MM.1S (cell line): Measurements from ENCODE around the gene RPL22L1.

Experiments used
- CTCF ChIP-seq: fragments of 300-600 bp; sonication (generic); IDR thresholded peaks from 2 replicates; pipeline ENCODE4 v1.5.1; 2016; ENCODE audit warnings: antibody characterized with exemption, low read length, mixed read lengths
- EZH2 ChIP-seq: fragments of 300-600 bp; sonication (generic); optimal IDR thresholded peaks from 2 replicates; pipeline ENCODE3; 2017; ENCODE audit warnings: low read depth, mild to moderate bottlenecking, antibody characterized with exemption, low read length, mixed read lengths
- EZH2phosphoT487 ChIP-seq: fragments of 300-600 bp; sonication (generic); IDR thresholded peaks from 2 replicates; pipeline ENCODE4 v1.6.1; 2018; ENCODE audit warnings: antibody characterized with exemption, low read length

GRCh38 chr3:170866499-170866898 lies 3.5 kb downstream of the RPL22L1 start:
- TF ChIP-seq EZH2 = no peak
- TF ChIP-seq CTCF = no peak
- TF ChIP-seq EZH2phosphoT487 = no peak
